SK-MEL-5 (cell line): Measurements from ENCODE around the gene WNT5A. TPM values are rescaled to one million over a fixed set of nuclear protein-coding genes. Genes with fewer than 3 reads are reported as not detected.
A peak's percentile ranks its signal among the peaks of the same experiment; 100 is the strongest.

Experiments used
- DNase-seq: peaks from one replicate; pipeline ENCODE4 v3.0.0-alpha.2; 2016; ENCODE audit warnings: low read depth, low spot score
- in situ Hi-C: cut with HindIII; loops from 2 replicates; pipeline ENCODE4 v1.10.0; 2016; ENCODE audit warnings: low sequenced_read_pairs, high pct_unique_total_duplicates, low pct_unique_long_range_greater_than_20kb
- total RNA-seq: library from RNA; depleted of rRNA; stranded (reverse); fragments of >200 nt; shearing (Covaris generic); gene quantifications from 2 replicates; pipeline ENCODE4 v1.2.3, GENCODE V29; 2014

The WNT5A gene
- total RNA-seq, 1 experiment from 2014 or later, result 1.2 TPM

- in situ Hi-C loops, result no loop called here
- DNase-seq, result no peak
These were observed 50.5 kb downstream of the WNT5A start for GRCh38 chr3:55436644-55437043.

- in situ Hi-C loops, result no loop called here
- no peak for DNase-seq
These were observed 51.6 kb downstream of the WNT5A start for GRCh38 chr3:55435491-55435890.

- in situ Hi-C loops, result no loop called here
- peak; percentile 74 for DNase-seq
These were observed 52.3 kb downstream of the WNT5A start for GRCh38 chr3:55434789-55435188.

GRCh38 chr3:55431041-55431440 lies 56.1 kb downstream of the WNT5A start:
- in situ Hi-C loops, result no loop called here
- no peak for DNase-seq

GRCh38 chr3:55427739-55428138 lies 59.4 kb downstream of the WNT5A start:
- no peak for DNase-seq
- in situ Hi-C loops, result no loop called here

GRCh38 chr3:55426486-55426885 lies 60.6 kb downstream of the WNT5A start:
- in situ Hi-C loops, result no loop called here
- DNase-seq, result no peak

- in situ Hi-C loops, result no loop called here
- no peak for DNase-seq
These were observed 63.3 kb downstream of the WNT5A start for GRCh38 chr3:55423782-55424181.

- in situ Hi-C loops, result no loop called here
- DNase-seq, result no peak
These were observed 69.9 kb downstream of the WNT5A start for GRCh38 chr3:55417211-55417610.

GRCh38 chr3:55416331-55416821 lies 70.7 kb downstream of the WNT5A start:
- in situ Hi-C loops, result no loop called here
- DNase-seq, result no peak
